HK-2 (cell line): Measurements from ENCODE around the gene ABCA4.

Experiments used
- DNase-seq: peaks from one replicate; pipeline ENCODE4 v3.0.0-alpha.2; 2018; ENCODE audit not compliant: unreplicated experiment

ABCA4 gene

GRCh38 chr1:94083681-94084080 lies 37.3 kb downstream of the ABCA4 start:
- no peak for DNase-seq

- no peak for DNase-seq
Observed at GRCh38 chr1:94081566-94082344, 39.2 kb downstream of the ABCA4 start.

- no peak for DNase-seq
Observed at GRCh38 chr1:94079989-94080388, 41.0 kb downstream of the ABCA4 start.

GRCh38 chr1:94079080-94079940 lies 41.6 kb downstream of the ABCA4 start:
- peak; percentile 60 for DNase-seq

GRCh38 chr1:94072840-94073522 lies 48.0 kb downstream of the ABCA4 start:
- no peak for DNase-seq

GRCh38 chr1:94071976-94072375 lies 49.0 kb downstream of the ABCA4 start:
- no peak for DNase-seq

- no peak for DNase-seq
Observed at GRCh38 chr1:94071391-94071790, 49.6 kb downstream of the ABCA4 start.

GRCh38 chr1:94070865-94071264 lies 50.1 kb downstream of the ABCA4 start:
- no peak for DNase-seq

- no peak for DNase-seq
Observed at GRCh38 chr1:94069919-94070285, 51.0 kb downstream of the ABCA4 start.

GRCh38 chr1:94068999-94069918 lies 51.7 kb downstream of the ABCA4 start:
- DNase-seq: no peak

- DNase-seq: peak; percentile 40
Observed at GRCh38 chr1:94068096-94068998, 52.6 kb downstream of the ABCA4 start.

GRCh38 chr1:94067196-94067595 lies 53.8 kb downstream of the ABCA4 start:
- no peak for DNase-seq

- no peak for DNase-seq
Observed at GRCh38 chr1:94063379-94063778, 57.6 kb downstream of the ABCA4 start.

- DNase-seq: peak; percentile 61
Observed at GRCh38 chr1:94061513-94062443, 59.2 kb downstream of the ABCA4 start.

- no peak for DNase-seq
Observed at GRCh38 chr1:94060720-94061119, 60.2 kb downstream of the ABCA4 start.

- DNase-seq: no peak
Observed at GRCh38 chr1:94058766-94059165, 62.2 kb downstream of the ABCA4 start.

- DNase-seq: no peak
Observed at GRCh38 chr1:94056996-94057395, 64.0 kb downstream of the ABCA4 start.

GRCh38 chr1:94056171-94056570 lies 64.8 kb downstream of the ABCA4 start:
- DNase-seq: no peak

GRCh38 chr1:94055459-94056122 lies 65.4 kb downstream of the ABCA4 start:
- no peak for DNase-seq
